Measurements from ENCODE around the gene C3orf70.

C3orf70 gene

DNA sequence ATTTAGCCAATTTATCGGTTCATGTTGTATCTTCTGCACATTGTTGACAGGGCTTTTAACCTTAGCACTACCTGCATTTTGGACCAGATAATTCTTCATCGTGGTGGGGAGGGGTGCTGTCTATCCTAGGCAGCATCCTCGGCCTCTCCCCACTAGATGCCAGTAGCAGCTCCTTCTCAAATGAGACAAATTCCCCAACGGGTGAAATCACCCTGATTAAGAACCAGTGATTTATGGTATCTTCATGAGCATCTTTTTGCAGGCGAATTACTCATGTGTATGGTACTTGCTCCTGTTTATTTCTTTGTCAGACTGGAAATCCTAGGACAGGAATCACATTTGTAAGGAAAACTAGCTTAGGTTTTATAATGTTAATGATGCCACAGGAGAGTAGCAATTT lies 68.0 kb downstream of the C3orf70 start:
- DNase-seq: no peak

DNA sequence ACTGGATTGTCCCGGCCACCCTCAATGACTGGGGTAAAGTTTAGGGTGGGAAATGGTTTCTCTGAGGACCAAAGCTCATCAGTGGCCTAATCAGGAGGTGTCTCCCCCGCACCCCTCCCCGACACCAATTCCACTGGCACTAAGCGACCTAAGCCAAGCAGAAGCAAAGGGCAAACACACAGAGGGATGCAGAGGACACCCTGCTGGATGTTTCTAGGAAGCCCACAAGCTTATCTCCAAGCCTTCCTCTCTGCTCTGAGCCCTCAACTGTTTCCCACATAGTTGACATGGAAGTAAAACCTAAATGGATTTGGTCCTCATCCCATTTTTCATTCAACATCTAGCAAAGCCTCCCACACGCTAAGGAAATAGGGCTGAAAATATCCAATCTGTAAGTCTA lies 68.5 kb downstream of the C3orf70 start:
- no peak for DNase-seq

DNA sequence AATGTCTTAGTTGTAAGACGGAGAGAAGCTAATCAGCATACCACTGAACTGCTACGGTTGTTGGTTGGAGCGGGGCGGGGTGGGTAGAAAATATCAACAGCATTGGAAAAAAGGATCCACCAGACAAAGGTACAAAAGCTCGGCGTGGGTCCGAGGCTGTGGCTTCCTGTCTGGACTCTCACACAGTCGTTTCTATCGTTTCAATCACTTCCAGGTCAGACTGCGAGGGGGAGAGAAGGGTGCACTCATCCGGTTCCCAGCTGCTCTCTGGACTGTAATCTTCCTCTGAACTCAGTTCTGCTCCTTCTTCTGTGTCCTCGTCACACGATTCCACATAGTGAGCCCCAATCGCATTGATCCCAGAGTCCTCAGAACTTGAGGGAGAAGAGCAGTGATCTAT lies 70.0 kb downstream of the C3orf70 start:
- no peak for DNase-seq

DNA sequence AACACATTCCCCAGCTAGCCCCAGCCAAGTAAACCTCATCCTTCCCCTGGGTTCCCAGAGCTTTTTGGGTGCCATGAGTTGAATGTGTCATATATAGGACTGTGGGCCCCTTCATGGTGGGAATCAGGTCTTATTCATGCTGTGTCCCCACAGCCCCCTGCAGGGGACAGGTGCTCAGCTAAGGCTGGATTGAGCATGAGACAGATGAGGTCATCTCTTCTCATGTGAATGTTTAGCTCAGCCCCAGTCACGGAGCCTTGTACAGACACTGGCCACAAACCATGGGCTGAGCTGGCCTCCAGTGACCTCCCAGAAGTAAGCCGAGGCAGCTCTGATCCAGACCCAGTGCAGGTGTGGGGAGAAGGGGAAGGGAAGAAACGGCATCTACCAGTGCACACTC lies 70.7 kb downstream of the C3orf70 start:
- no peak for DNase-seq

DNA sequence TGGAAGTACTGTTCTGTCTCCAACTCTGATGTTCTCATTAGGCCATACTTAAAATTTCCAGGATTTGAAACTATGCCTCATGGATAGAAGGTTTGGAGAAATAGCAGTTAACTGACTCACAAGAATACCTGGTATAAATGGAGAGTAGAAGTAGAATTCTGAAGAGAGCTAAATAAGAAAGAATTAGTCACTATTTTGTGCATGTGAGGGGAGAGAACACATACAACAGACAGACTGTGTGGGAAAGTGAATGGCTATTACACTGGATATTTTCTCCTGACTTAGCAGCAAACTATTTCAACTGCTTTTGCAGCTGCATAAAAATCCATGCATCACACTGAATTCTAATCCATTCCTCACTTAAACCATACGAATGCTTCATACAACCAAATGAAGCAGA lies 71.3 kb downstream of the C3orf70 start:
- no peak for DNase-seq

DNA sequence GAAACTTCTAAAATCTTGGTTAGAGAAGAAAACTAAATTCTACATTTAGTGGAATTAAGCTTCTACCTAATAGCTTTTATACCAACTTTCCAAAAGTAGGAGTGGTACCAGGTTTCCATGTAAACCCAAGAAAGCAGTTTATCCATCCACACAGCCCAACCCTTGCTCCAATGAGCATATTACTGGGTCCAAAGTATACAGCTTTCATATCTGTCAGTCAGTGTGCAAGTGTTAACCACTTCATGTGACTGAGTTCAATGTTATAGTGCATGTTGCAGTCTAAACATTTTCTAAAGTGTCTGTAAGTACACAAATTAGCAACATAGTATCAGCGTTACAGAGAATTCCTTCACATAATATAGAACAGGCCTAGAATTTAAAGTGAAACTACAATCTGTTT lies 73.2 kb downstream of the C3orf70 start:
- DNase-seq: no peak

DNA sequence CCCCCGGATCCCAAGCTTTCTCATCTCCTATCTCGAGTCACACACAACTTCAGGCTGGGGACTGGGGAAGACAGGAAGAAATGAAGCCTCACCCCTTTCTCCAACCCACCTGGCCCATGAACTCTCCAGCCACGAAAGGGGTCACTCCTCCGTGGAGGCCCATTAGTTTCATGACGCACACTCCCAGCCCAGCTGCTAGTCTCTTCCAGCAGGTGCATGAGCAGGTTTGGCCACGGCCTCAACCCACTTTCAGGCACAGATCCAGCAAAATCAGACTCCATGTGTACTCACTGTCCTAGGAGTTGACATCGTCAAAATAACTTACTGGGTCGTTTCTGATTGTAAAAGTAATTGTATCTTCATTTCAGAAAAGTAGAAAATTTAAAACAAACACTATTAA lies 76.6 kb downstream of the C3orf70 start:
- DNase-seq: no peak

DNA sequence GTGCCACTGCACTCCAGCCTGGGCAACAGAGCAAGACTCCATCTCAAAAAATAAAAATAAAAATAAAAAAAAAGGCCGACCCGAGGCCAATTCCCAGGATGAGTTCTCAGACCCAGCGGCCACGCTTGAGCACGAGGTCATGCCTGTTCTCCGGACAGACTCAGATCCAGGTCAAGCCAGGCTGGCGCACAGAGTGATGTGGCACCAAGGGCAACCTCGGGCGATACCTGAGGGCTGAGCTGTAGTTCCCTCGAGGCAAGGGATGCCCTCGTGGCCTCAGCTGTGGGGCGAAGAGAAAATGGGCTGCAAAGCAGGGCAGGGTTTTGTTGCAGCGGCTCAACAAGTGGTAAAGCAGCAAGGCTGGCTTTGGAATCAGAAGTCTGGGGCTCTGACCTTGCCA lies 77.3 kb downstream of the C3orf70 start:
- no peak for DNase-seq

DNA sequence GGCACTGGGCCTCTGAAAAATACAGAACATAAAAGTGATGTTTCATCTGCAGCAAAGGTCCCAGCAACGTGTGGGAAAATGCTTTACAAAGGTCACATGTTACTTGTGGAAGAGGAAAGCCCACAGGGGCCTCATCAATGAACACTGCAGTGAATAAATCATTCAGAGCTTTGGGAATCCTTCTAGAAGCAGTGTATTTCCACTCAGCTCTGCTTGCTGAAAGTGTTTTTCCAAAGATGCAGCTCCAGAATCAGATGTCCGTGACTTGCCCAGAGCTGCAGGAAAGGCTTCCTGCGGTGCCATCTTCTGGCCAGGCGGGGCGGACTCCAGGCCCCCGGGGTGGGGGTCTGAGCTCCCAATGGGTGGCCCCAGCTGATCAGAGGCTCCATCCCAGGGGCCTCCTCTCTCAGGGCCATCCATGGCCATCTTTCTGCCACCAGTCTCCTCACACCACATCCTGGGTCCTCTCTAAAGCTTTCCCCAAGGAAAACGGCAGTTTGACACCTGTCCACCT lies 81.5 kb downstream of the C3orf70 start:
- DNase-seq: no peak

DNA sequence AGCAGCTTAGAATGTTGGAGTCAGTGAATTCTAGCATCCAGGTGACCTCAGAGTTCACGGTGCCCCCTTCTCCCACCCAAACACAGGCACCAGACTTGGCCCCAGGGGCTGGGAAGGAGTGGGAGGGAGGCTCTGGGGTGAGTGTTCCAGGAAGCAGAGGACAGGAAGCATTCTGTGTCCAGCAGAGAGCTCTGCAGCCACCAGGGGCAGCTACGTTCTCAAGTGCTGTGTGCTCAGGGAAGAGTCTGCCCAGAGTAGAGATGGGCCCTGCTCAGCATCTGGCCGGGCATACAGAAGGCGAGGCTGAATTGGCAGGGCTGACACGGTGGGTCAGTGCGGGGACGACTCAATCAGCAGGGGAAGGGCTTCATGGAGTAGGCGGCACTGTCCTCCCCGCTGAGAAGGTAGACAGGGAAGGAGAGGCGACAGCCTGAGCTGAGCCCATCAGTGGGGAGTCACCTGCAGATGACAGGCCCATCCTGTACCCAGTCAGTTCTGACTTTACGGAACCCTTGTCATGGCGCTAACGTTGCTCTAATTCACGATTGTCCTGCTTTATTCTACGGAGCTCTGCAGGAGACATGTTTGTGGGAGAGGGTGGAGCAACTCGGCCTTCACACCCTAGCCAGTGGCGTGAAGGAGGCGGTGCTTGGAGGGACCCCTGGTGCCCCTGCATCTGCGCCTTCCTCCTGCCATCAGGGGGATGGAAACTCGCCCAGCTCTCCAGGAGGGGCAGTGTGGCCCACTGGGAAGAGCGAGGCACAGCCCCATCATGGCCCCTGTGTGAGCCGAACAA lies 82.2 kb downstream of the C3orf70 start:
- no peak for DNase-seq

DNA sequence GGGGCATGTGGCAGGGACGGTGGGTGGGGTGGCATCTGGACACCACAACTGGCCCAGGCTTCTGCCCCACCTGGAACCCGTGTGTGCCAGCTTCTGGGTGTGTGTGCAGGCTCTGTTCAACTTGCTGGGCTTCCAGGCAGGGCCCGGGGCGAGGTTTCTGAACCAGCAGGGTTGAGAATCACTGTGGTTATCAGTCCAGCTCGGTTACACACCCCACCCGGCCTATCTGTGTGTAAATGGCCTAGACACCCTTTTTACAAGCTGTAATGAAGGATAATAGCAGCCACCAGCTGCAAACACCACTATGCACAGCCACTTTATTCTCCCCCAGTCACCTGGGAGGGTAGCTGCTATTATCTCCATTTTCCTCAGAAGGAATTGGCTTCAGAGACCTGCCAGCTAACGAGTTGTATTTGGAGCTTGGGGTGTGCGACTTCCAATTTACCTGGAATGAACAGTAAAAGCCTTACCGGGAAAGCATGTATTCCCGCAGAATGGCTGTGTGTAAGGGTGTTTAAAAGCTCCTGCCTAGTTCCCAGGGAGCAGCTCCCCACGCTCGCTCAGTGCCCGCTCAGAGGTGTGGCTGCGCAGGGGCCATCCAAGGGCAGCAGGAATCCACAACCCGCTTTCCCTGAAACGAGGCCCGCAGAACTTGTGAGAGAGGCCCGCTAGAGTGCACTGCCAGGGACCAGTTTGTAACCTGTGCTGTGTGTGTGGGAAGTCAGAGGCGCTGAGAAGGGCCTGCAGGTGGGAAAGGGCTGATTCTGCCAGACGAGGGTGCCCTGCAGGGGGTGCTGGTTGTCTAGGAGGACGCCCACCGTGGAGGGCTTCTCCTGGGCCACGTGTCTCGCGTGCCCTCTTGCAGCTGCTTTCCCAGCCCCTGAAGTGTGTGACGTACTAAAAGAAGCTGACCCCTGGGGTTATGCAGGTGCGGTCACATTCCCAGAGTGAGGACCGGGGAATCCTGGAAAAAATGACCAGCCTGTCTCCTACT lies 83.5 kb downstream of the C3orf70 start:
- no peak for DNase-seq

DNA sequence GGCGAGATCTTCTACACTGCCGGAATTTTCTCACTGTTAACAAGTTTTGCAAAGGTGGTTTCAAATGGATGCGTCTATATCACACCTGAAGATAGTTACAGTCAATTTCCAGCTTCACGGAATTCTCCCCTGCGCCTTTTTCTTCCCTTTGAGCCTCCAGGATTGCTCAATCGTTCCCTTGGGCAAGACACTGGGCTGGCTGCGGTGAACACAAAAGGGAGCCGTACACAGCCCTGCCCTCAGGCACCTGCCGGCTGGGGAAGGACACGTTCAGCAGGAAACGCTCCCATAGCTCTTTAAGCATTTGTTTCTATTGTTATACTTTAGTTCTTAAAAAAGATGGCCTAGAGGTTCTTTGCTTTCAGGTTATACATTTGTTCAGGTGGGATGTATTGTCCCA lies 85.7 kb downstream of the C3orf70 start:
- no peak for DNase-seq

DNA sequence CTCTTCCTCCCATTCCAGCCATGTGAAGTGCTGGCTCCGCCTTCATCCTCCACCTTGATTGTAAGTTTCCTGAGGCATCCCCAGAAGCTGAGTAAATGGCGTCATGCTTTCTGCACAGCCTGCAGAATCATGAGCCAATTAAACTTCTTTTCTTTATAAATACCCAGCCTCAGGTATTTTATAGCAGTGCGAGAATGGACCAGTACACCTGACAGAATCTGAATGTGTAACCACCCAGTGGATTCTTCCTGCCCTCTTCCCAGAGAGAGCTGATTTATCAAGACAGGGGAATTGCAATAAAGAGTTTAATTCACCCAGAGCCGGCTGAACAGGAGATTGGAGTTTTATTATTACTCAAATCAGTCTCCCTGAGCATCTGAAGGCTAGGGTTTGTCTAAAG lies 86.6 kb downstream of the C3orf70 start:
- DNase-seq: no peak

DNA sequence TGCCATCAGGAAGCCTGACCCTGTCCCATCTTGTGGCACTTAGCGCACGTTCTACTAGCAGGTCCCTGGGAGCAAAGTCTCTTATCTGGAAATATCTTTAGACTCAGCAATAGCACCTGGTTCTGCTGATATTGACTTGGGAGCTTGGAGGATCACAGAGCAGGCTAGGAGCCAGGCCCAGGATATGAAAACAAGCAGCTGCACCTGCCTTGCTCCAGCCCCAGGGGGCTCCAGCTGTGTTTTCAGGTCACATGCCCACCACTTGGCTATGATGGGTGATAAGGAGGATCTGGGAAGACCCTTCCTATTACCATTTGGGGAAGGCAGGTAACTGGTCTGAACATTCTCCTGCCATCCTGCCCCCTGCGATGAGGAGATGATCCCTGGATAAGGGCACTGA lies 87.8 kb downstream of the C3orf70 start:
- no peak for DNase-seq

DNA sequence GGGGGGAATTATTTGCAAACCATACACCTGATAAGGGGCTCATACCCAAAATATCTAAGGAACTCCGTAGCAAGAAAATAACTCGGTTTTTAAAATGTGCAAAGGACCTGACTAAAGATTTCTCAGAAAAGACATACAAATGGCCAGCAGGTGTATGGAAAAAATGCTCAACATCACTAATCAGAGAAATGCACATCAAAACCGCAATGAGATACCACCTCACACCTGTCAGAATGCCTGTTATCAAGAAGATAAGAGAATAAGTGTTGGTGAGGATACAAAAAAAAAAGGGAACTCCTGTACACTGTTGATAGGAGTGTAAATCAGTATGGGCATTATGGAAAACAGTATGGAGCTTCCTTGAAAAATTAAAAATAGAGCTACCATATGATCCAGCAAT lies 89.4 kb downstream of the C3orf70 start:
- DNase-seq: no peak

DNA sequence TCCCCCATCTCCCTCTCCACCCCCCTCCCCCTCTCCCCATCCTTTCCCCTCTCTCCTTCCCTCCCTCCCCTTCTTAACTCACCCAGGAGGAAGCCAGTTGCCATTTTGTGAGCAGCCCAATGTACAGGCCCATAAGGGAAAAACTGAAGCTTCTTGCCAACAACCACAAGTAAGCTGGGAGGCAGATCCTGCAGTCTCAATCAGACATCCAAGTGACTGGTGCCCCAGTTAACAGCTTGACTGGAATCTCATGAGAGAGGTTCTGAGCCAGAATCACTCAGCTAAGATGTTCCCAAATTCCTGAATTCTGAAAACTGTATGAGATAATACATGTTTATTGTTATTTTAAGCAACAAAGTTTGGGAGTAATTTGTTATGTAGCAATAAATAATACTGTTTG lies 90.7 kb downstream of the C3orf70 start:
- DNase-seq: no peak

DNA sequence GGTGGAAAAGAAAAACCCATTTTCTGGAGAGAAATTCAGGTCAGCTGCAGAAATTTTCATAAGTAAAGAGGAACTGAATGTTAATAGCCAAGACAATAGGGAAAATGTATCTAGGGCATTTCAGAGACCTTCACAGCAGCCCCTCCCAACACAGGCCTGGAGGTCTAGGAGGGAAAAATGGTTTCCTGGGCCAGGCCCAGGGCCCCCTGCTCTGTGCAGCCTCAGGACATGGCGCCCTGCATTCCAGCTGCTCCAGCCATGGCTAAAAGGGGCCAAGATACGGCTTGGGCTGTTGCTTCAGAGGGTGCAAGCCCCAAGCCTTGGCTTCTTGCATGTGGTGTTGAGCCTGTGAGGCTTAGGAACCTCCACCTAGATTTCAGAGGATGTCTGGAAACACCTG lies 92.2 kb downstream of the C3orf70 start:
- DNase-seq: no peak

DNA sequence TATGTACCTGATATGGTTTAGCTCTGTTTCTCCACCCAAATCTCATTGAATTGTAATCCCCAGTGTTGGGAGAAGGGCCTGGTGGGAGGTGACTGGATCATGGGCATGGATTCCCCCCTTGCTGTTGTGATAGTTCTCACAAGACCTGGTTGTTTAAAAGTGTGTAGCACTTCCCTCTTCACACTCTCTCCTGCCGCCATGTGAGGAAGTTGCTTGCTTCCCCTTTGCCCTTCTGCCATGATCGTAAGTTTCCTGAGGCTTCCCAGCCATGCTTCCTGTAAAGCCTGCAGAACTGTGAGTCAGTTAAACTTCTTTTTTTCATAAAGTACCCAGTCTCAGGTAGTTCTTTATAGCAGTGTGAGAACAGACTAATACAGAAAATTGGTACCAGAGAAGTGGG lies 93.1 kb downstream of the C3orf70 start:
- no peak for DNase-seq

DNA sequence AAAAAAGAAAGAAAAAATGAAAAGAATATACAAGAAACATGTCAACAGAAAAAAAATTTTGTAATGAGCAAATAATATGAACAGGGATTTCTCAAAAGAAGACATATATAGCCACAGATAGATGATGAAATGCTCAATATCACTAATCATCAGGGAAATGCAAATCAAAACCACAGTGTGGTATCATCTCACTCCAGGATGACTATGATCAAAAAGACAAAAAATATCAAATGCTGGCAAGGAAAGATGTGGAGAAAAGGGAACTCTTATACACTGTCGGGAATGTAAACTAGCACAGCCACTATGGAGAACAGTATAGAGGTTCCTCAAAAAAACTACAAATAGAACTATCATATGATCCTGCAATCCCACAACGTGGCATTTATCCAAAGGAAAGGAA lies 94.1 kb downstream of the C3orf70 start:
- no peak for DNase-seq

DNA sequence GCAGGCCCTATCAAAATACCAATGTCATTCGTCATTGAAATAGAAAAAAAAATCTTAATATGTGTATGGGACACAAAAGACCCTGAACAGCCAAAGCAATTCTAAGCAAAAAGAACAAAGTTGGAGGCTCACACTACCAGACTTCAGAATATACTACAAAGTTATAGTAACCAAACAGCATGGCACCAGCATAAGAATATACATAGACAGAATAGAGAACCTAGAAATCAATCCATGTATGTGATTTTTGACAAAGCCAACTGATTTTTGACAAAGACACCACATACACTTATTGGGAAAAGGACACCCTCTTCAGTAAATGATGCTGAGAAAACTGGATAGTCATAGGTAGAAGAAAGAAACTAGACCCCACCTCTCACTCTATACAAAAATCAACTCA lies 95.0 kb downstream of the C3orf70 start:
- DNase-seq: no peak

DNA sequence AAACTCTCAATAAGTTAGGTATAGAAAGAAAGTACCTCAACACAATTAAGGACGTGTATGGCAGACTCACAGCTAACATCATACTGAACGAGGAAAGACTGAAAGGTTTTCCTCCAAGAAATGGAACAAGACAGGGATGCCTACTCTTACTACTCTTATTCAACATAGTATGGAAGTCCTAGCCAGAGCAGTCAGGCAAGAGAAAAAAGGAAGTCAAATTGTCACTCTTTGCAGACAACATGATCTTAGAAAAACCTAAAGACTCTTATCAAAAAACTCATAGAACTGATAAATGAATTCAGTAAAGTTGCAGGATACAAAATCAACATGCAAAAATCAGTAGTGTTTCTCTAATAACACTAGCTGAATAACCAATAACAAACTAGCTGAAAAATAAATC lies 96.0 kb downstream of the C3orf70 start:
- DNase-seq: no peak

DNA sequence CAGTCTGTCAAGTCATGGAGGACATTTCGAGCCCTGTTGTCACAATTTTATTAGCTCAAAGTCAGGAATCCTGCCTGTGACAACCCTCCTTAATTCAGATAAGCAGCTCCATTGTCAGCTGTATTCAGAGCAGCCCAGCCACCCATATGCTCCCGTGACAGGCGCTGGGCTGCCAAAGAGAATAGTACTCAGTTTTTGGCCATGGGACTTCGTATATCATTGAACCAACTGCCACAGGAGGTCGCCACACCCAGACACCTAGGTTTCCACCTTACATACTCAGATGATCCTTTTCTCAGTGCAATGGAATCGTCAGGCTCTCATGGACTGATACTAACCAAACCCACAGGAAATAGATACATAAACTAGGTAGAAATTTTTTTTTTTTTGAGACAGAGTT lies 100.2 kb downstream of the C3orf70 start:
- DNase-seq: no peak

DNA sequence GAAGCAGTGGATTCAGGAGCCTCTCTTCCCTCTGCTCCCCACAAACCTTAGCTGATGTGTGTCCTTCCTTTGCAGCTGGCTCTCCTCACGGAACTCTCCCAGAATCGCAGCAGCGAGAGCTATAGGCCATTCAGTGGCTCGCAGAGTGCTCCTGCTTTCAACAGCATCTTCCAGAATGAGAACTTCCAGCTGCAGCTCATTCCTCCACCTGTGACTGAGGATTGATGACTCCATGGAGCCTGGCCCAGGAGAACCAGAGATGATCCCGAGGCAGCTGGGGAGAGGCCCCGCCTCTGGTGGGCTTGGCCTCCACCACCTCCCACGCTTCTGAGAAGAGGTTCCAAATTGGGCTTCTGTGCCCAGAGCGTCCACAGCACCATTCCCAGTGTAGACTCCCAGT lies 101.1 kb downstream of the C3orf70 start:
- no peak for DNase-seq

DNA sequence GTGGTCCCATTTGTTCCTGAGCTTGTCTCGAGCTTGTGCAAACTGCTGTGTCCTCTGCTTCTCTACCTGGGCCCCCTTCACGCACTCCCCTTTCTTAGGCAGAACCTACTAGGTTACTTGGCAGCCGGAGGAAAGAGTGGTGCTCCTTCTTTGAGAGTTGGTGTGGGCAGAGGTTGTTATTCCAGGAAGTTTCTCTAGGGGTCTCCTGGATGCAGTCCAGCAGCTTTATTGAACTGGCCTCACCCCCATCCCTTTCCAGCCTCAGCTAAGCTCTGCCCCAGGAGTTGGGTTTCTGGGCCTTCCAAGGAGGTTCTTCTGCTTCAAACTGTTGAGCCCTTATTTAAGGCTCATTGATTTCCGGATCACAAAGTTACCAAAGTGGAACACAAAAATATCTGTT lies 103.2 kb downstream of the C3orf70 start:
- DNase-seq: no peak

Data from activated CD4-positive, alpha-beta T cell treated with anti-CD3 and anti-CD28 coated beads, Interleukin-2, amount 50 U/mL, for 1 hour (primary cell).